Activated naive CD8-positive, alpha-beta T cell treated with anti-CD3 and anti-CD28 coated beads, Interleukin-2, amount 50 U/mL, for 16 hours (primary cell): ENCODE data around the gene DNM3.

ENCODE experiments used
- DNase-seq: peaks from one replicate; pipeline ENCODE4 v3.0.0-alpha.2; 2020; ENCODE audit warnings: low read depth, low spot score

DNM3 gene

GRCh38 chr1:171869097-171869496, 27.8 kb downstream of the DNM3 start:
- DNase-seq = no peak

GRCh38 chr1:171871848-171872247, 30.6 kb downstream of the DNM3 start:
- DNase-seq = no peak

GRCh38 chr1:171872430-171872829, 31.1 kb downstream of the DNM3 start:
- no peak for DNase-seq

GRCh38 chr1:171873664-171874063, 32.4 kb downstream of the DNM3 start:
- DNase-seq = no peak

GRCh38 chr1:171877701-171878100, 36.4 kb downstream of the DNM3 start:
- no peak for DNase-seq

- no peak for DNase-seq
Measured at GRCh38 chr1:171879556-171879955, 38.3 kb downstream of the DNM3 start.

- DNase-seq = no peak
Measured at GRCh38 chr1:171881442-171881841, 40.1 kb downstream of the DNM3 start.

GRCh38 chr1:171883849-171884248, 42.6 kb downstream of the DNM3 start:
- DNase-seq = no peak

GRCh38 chr1:171884475-171884874, 43.2 kb downstream of the DNM3 start:
- no peak for DNase-seq

GRCh38 chr1:171890131-171890530, 48.8 kb downstream of the DNM3 start:
- DNase-seq = no peak

- no peak for DNase-seq
Measured at GRCh38 chr1:171896936-171897703, 55.8 kb downstream of the DNM3 start.

GRCh38 chr1:171898941-171899340, 57.6 kb downstream of the DNM3 start:
- no peak for DNase-seq

GRCh38 chr1:171899838-171900237, 58.5 kb downstream of the DNM3 start:
- no peak for DNase-seq

GRCh38 chr1:171901245-171901644, 59.9 kb downstream of the DNM3 start:
- DNase-seq = no peak

- DNase-seq = no peak
Measured at GRCh38 chr1:171902527-171902926, 61.2 kb downstream of the DNM3 start.

- DNase-seq = no peak
Measured at GRCh38 chr1:171904778-171905450, 63.6 kb downstream of the DNM3 start.

- DNase-seq = no peak
Measured at GRCh38 chr1:171909711-171910110, 68.4 kb downstream of the DNM3 start.

GRCh38 chr1:171910786-171911185, 69.5 kb downstream of the DNM3 start:
- DNase-seq = no peak

- no peak for DNase-seq
Measured at GRCh38 chr1:171911506-171911905, 70.2 kb downstream of the DNM3 start.

GRCh38 chr1:171912509-171913175, 71.3 kb downstream of the DNM3 start:
- no peak for DNase-seq

- DNase-seq = no peak
Measured at GRCh38 chr1:171913385-171913784, 72.1 kb downstream of the DNM3 start.

GRCh38 chr1:171916315-171916771, 75.0 kb downstream of the DNM3 start:
- no peak for DNase-seq

GRCh38 chr1:171917331-171917730, 76.0 kb downstream of the DNM3 start:
- DNase-seq = no peak
